GM18511 (cell line): ENCODE measurements around the gene IKZF2.

Experiments
- ATAC-seq: cut with Tn5 transposase; IDR thresholded peaks from one replicate; pipeline ENCODE4 v1.9.1; 2021; ENCODE audit warnings: mild to moderate bottlenecking, moderate library complexity; ENCODE audit not compliant: unreplicated experiment

Gene IKZF2

GRCh38 chr2:213010106-213010779 is 141.2 kb downstream of the IKZF2 start:
- peak; percentile 65 for ATAC-seq

- no peak for ATAC-seq
Measured at GRCh38 chr2:213007290-213007838, 144.0 kb downstream of the IKZF2 start.

GRCh38 chr2:213004197-213004821 is 147.1 kb downstream of the IKZF2 start:
- ATAC-seq, result no peak

GRCh38 chr2:213002383-213002782 is 149.0 kb downstream of the IKZF2 start:
- ATAC-seq, result peak; percentile 46

- no peak for ATAC-seq
Measured at GRCh38 chr2:213001297-213001910, 150.0 kb downstream of the IKZF2 start.

GRCh38 chr2:212998626-212999359 is 152.6 kb downstream of the IKZF2 start:
- ATAC-seq, result no peak

- no peak for ATAC-seq
Measured at GRCh38 chr2:212997526-212998020, 153.8 kb downstream of the IKZF2 start.

GRCh38 chr2:212995920-212996319 is 155.5 kb downstream of the IKZF2 start:
- no peak for ATAC-seq

- no peak for ATAC-seq
Measured at GRCh38 chr2:212994976-212995375, 156.4 kb downstream of the IKZF2 start.

- ATAC-seq, result peak; percentile 84
Measured at GRCh38 chr2:212991120-212991519, 160.3 kb downstream of the IKZF2 start.

GRCh38 chr2:212990697-212991096 is 160.7 kb downstream of the IKZF2 start:
- peak; percentile 69 for ATAC-seq

GRCh38 chr2:212987492-212987891 is 163.9 kb downstream of the IKZF2 start:
- no peak for ATAC-seq

- no peak for ATAC-seq
Measured at GRCh38 chr2:212984129-212984528, 167.3 kb downstream of the IKZF2 start.

- no peak for ATAC-seq
Measured at GRCh38 chr2:212979799-212980198, 171.6 kb downstream of the IKZF2 start.

GRCh38 chr2:212979046-212979612 is 172.3 kb downstream of the IKZF2 start:
- ATAC-seq, result no peak

GRCh38 chr2:212977152-212977551 is 174.3 kb downstream of the IKZF2 start:
- no peak for ATAC-seq

GRCh38 chr2:212975333-212975732 is 176.1 kb downstream of the IKZF2 start:
- ATAC-seq, result no peak

GRCh38 chr2:212974692-212975091 is 176.7 kb downstream of the IKZF2 start:
- no peak for ATAC-seq

- ATAC-seq, result no peak
Measured at GRCh38 chr2:212973347-212973746, 178.1 kb downstream of the IKZF2 start.

- no peak for ATAC-seq
Measured at GRCh38 chr2:212970132-212970531, 181.3 kb downstream of the IKZF2 start.
